Kidney capillary endothelial cell (primary cell): ENCODE data around the gene TTC6.

Experiments
- DNase-seq: peaks from one replicate; pipeline ENCODE4 v3.0.0-alpha.2; 2018; ENCODE audit warnings: low spot score

Gene TTC6

DNA sequence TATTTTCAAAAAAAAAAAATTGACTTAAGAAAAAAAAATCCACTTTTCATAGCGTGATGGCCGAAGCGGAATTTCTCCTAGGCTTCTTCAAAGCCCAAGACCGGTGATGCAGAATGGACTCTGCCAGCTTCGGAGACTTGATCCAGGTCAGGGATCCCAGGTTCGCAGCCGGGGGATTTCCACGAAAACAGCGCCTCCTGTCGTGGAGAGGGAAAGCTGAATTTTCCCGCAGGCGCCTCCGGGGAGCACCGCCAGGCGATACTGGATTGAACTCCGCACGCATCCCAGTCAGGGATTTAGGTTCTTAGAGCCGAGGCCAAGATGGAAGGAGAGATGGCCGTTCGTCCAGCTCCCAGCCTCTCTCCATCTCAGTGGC is 2.1 kb downstream of the TTC6 start:
- DNase-seq = no peak

DNA sequence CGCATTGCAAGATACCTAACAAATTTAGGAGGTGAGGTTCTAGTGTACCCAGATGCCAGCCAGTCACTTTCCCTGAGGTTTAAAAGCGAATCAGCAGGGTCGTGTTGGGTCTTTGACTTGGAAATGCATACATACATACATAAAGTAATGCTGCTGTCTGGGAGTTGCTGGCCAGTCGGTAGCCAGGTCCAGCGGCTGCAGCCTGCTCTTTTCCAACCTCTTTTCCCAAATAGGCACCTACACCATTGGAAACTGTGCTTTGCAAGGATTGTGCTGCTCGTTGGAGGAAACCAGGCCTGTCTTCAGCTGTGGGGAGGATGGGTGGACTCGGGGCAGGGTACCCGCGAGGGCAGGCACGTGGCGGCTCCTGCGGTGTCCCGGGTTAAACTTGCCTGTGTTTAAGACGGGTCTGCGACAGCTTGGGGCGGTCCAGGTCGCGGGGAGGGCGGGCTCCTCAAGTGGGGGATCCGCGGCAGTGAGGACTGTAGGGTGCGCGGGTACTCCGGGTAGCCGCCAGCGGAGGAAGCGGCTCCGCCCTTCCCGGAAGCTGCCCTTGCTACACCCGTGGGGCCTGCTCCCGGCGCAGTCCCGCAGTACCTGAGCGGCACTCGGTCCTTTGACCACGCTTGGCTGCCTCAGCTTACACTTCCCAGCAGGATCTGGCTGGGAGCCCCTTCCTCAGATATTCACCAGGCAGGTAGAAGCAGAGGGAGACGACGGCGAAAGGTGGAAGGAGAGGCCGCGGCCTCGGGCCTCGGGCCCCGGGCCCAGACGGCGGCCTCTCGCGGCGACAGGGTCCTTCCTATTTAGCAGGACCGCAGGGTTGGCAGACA is 2.7 kb downstream of the TTC6 start:
- DNase-seq = no peak

DNA sequence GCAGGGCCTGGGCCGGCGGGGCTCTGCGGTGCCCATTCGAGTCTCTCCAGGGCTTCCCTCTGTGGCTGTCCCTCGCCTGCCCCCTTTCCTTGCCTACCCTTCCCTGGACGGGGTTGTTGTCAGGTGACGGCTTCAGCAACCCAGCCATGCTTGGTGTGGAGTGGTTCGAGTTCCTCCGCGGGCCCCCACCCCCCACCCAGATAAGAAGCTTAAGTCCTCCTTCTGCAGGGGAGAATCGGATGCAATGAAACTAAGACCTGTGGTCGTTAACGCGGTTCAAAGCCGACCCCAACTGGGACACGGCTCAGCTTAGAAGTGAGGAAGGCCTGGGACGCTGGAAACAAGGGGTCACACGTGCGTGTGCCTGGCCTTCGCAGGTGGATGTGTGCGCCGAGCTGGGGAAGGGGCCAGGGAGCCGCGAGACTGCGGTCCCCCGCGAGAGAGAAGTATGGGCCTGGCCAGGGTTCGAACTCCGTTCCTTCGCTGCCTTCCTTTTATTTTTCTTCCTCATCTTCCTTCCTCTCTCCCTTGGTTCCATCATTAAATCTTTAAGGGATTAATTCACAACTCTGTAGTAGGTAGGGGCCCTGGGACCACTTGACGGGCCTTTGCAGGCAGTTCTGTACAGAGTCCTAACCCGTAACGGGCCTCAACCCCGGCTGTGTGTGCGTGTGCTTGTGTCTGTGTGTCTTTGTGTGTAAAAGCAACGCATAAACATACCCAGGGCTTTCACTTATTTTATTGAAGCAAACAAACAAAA is 3.5 kb downstream of the TTC6 start:
- no peak for DNase-seq

DNA sequence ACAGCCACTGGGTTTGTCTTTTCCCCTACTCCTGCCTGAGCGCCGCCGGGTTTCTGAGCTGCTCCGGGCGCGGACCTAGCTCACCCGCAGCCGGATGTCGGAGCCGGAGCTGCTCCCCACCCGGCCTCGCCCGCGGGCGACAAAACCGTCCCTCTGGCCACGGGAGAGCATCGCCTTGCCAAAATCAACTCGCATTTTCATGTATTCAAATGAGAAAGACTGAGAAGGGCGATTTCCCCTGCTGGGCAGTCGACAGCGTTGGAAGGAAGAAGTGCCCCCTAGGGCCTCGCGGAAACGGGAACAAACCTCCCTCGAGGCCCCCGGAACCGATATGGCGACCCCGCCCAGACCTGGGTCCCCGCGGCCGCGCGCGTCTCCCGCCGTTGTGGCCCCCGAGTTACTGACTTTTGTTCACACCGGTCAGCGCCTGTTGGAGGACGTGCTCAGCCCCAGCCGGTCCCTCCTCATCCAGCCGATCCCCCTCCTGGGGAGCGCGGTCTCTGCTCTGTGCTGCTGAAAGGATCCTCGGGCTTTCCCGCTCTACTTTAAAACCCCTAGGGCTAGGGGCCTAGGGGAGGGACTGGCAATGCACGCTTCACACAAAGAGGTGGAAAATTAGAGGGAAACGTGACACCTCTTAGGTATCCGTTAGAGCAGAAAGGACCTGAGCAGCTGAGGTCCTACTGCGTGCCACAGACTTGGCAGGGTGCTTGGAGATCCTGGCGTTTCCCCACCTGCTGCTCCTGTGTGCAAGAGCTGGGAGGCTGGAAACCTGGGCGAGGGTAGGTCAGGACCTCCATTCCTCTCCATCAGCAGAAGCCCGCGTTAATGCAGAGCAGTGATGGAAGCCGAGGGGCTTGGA is 4.3 kb downstream of the TTC6 start:
- no peak for DNase-seq

DNA sequence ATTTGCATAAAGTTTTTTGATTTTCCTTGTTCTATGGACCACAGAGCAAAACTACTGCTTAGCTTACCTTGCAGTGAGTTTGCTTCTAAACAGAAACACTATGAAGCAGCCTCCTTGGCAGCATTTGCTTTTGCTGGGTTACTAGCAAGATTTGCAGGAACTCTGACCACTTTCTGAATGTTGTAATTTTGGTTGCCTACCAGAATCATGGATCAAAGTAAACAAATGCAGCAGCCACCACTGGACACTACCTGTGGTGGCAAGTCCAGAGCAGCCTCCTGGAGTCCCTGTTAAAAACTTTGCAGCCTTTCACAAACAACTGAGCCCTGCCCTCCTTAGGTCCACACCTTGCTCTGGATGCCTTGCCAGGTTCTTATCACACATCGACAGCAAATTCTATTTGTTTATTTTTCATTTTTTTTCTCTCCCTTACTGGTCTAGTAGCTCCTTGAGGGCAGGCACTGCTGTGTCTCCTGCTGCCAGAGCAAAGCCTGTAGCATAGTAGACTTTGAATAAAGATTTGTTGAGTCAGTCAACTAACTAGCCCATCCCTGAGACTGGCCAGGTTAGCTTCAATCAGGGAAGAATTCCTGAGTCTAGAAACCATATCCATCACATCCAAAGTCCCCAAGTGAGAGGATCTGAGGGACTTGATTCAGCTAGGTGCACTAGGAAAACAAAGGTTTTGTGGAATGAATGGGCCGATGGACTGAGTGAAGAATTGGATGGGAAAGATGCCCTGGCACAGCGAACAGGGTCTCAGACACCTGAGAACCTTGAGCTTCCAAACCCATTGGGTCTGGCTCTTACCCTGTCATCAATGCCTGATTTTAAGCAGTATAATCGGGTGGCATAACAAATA is 5.7 kb downstream of the TTC6 start:
- DNase-seq = no peak

DNA sequence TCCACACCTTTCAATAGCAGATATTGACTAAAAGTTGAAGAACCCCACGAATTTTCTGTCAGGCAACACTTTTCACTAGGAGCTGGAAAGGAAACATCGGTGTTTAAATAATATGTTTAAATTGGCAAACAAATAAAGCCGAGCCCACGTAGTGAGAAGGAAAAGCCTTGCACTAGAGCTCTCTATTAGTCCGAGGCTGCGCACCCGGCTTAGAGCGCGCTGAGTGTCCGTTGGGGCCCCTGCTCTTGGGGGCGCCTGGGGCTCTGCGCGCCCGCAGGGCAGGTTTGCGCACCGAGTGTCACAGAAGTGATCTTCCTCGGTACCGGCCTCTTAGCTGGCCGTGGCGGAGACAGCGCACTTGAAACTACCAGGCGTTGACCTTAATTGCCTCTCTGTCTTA is 6.4 kb downstream of the TTC6 start:
- DNase-seq = no peak

DNA sequence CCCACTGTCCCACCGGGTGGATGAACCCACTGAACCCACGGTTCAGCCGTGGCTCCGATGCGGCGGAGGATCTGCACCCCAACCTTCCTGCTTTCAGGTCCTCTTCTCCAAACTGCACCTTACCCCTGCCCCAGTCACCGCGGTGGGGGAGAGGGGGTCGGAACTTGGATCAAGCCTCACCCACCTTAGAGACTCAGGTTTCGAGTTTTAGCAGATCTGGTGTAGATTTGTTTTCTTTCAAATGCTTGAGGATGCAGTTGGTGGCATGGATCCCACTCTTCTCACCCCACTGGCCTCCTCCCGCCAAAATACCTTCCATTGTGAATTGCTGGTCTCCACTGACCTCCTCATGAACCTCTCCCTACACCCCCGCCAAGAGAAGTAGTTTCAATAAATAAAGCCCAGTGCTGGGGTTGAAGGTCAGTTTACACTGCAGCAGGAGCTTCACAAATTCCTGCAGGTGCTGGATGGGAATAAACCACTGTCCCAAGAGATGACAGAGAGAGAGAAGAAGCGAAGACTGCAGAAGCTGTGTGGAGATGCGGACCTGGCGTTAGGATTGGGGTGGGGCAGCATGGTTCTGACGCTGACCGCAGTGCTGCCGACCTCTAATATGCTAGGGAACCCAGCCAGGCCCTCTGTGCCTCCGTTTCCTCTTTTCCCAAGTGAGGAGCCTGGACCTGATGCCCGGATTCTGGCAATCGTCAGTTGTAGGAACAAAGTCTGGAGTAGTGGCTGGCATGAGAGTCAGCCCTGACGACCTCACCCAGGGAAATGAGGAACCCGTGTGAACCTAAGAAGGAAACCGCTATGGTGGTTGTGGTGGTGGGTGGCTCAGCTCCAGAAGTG is 7.4 kb downstream of the TTC6 start:
- no peak for DNase-seq

DNA sequence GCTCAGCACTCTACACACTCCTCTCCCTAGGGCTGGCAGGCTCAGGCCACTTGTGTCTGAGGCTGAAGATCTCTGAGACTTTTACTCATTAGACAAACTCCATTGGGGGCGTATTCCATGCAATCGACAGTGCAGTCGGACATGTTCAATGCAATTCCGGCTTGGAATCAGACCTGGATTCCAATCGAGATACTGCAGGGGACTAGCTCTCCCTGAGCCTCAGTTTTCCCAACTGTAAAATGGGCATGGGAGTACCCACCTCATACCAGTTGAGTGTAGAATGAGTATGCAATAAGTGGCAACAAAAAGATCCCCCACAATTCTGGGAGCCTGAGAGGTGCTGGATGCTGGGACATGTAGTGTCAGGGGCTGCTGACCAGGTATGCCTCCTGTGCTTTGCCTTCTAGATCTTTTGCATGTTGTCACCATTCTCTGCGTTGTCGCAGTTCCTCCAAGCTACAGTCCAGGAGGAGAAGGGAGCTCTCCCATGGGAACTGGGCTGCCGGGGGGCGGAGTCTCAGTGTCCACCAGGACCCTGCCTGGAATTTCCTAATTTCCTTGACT is 8.3 kb downstream of the TTC6 start:
- no peak for DNase-seq

DNA sequence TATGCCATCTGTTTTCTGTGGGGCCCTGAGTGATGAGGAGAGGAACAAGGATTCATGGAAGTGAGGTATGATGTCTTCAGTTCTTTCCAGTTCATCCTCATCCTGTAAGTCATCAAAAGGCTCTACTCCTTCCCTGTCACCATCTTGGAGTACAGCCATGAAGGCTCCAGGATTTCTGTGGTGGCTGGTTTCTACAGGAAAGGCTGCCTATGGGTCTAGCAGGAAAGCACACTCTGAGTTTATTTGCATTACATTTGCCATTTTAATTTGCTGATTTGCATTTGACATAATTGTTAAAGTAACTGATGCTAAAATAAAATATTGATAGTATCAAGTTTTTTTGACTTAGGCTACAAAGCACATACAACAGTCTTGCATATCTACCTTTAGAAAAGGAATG is 11.2 kb downstream of the TTC6 start:
- DNase-seq = no peak

DNA sequence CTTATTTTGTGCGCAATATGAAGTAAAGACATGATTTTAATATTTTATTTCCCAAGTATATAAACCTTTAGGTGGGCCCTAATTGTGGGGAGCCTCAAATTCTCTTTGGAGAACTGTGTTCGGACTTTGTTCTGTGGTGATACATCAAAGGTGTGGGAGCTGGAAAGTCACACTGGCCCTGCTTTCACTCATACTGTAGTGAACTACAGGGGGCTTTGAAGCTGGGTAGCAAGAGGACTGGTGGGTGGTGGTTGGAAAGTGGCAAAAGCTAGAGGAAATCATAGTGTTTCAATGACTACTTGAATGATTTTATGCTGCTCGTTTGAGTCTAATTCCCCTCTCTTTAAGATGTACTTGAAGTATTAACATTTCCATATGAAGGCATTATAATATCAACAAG is 13.2 kb downstream of the TTC6 start:
- DNase-seq = no peak

DNA sequence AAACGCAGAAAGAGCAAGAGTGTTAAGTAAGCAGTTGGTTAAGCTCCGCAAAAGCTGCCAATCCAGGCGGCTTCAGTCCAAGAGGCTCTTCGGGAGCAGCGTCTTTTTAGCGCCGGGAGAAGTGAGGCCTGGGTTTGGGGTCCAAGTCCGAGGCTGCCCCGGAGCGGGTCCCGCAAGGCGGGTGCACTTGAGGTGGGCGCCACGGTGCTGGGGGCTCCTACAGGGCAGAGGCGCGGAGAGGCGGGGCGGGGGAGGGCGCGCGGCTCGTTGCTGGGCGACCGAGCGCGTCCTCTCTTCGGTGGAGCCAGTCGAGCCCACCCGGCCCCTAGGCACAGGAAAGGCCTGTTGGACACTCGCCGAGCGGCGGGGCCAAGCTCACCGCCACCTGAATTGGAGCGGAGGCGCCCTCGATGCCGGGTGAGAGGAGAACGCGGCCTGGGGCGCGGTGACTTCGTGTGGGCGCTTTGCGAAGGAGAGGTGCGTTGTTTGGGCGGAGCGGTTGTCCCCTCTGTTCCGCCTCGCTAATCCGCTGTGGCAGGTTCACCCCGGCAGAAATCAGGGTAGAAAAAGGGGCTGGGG is 15.6 kb downstream of the TTC6 start:
- DNase-seq = no peak

DNA sequence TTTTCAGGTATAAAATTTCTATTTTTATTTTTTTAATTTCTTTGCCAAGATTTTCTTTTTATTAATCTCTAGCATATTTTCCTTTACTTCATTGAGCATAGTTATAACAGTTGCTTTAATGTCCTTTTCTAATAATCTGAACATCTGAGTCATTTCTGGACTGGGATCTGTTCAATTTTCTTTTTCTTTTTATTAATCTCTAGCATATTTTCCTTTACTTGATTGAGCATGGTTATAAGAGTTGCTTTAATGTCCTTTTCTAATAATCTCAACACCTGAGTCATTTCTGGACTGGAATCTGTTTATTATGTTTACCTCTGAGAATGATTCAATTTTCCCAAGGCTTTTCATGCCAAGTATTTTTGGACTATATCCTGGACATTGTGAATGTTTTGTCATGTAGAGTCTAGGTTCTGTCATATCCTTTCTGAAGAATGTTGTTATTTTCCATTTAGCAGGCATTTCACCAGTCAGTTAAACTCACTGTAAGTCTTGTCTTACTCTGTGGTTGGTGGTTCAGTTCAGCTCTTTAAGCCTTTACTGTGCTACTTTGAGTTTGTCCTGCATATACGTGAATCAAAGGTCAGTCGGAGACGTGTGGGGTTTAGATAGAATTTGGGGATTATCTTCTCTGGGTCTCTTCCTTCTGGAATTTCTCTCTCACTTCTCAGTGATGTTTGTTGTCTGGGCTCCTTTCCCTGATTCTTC is 20.3 kb downstream of the TTC6 start:
- no peak for DNase-seq

DNA sequence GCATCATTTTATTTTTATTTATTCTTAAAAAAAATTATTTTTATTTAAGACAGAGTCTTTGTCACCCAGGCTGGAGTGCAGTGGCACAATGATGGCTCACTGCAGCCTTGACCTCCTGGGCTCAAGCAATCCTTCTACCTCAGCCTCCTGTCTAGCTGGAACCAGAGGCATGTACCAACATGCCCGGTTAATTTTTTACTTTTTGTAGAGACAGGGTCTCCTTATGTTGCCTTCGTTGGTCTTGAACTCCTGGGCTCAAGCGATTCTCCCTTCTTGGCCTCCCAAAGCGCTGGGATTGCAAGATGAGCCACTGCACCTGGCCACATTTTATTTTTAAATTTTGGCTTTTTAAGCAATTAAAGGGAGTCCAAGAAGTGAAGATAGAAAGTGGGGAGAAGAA is 21.4 kb downstream of the TTC6 start:
- DNase-seq = no peak

DNA sequence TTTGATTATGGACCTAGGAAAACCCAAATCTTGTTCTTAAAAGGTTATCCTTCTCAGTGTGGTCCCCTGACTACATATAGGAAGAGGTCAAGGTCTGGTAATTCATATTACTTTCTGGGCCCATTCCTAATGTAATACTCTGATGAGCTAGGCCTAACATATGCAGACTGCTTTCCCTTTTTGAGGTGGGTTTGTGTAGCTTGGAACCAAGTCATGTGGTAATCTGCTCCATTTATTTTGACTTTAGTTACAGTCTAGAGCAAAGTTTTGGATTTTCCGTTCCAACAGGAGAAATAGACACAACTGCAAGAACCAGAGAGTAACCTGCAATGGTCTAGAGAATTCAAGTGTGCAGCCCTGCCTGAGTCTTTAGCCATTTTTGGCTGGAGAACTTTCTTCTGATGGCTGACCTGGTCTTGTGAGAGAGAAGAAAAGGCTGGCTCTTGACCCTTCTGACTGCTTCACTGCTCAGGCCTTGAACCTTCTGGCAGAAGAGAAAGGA is 22.5 kb downstream of the TTC6 start:
- no peak for DNase-seq

DNA sequence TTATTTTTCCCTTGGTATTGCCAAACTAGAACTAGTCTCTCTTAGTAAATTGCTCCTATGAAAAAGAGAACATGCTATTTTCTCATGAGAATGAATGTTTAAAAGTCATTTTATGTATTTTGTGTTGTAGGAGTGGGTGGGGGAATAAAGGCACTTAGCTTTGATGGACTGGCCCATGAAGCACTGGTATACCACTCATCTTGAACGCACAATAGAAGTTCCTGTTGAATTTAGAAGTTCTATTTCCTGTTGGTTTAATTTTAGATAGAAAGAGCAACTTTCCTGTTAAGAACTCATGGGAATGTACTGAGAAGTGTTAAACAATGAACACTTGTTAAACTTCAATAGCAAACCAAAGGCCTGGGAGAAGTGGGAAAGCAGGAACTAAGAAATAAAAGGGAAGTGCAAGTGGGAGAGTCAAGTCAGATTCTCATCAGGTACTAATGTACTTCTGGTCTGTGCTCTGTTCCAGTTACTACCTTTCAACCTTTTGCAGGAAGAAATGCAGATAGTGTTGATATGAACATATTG is 23.1 kb downstream of the TTC6 start:
- no peak for DNase-seq

DNA sequence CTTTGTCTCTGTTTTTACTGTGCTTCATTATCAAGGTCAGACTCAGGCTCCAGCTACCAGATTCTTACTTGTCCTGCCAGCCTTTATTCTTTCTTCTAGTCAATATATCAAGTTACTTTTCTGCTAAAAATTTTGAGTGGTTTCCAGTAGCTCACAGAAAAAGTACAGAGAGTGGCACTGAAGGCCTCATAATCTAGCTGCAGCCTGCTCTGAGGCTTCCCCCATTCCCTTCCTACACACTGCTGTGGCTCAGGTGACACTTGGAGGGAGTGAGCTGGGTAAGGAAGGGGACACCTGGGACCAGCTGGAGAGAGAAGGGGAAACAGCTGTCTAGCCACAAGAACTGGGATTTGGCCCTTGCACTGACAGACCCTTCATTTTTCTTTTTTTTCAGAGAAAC is 25.4 kb downstream of the TTC6 start:
- DNase-seq = no peak

DNA sequence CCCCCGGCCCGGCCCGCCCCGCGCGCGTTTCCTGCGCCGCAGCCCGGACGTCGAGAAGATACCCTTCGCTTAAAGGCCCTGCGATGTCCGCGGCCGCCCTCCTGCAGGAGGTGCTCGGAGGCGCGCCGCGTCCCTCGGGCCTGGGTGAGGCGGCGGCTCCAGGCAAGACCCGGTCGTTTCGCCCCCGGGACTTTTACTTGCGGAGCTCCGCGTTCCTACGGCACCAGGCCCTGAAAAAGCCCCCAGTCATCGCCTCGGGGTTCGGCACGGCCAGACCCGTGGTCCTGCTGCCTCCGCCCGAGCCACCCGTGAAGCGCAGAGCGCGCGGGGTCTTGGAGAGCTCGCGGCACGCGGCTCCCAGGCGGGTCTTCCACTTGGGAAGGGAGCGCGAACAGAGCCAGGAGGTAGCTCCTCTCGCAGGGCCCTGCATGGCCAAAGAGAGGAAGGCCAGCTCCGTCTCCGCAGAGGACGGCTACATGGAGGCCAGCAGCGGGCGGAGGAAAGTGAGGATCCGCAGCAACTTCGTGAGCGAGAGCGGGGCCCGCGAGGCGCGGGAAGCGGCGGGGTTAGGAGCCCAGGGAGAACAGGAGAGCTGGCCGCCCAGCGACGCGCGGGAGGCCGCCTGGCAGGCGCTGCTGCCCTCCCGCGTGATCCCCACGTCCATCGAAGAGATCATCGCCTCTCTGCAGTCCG is 26.9 kb downstream of the TTC6 start:
- DNase-seq = no peak

DNA sequence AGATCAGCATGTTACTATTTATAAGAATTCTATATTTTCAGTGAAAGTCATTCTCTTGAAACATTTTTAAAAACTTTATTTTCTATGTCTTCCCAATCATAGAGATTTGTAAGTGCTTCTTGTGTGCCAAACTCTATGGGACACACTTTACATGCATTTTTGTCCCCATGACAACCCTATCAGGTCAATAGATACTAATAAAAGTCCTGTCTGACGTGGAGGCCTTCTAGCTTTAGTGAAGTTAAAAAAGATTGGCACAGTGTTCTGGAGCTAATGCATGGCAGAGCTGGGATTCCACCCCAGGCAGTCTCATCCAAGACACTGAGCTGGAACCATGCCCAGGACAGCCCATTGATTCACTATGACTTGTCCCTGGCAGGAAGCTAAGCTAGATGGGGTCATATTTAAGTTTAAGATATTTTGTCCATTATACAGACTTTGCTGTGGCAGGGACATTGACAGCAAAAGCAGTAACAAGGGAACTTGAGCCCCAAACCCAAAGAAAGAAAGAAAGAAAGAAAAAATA is 28.1 kb downstream of the TTC6 start:
- peak; percentile 50 for DNase-seq
